ENCODE measurements around the gene BAG3.
A peak's percentile ranks its signal among the peaks of the same experiment; 100 is the strongest.

BAG3 gene

DNA sequence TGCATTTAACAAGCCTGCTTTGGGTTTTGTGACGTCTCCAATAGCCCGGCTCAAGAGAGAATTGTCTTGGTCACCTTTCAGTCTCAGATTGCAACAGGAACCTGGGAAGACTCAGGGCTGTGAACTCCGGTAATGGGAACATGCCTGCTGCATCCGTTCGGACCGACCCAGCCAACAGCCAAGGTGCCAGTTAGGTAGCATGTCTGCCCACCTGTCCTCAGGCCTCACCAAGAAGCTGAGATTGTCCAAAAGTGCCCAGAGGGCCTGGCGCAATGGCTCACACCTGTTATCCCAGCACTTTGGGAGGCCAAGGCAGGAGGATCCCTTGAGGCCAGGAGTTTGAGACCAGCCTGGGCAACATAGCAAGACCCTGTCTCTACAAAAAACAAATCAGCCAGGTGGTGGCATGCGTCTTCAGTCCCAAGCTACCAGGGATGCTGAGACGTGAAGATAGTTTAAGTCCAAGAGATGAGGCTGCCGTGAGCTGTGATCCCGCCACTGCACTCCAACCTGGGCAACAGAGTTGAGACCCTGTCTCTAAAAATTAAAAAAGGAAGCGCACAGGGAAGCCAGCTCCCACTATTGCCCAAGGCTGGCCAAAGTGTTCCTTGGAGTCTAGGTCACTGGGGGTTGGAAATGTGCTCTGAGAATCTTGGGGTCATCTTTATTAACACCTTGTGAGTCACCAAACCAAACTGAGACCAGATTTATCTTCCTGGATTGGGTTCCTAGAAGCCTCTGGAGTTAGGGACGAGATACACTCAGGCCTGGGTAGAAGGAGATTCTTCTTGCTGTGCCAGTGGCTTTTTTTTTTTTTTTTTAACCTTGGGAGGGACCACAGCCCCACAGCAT, 26.9 kb downstream of the BAG3 start:
- no peaks in the 10 kb centered on the region for H3K27me3 ChIP-seq (ENCODE audit: control insufficient read depth, insufficient read depth, low read length)
- no peaks in the 10 kb centered on the region for H3K9me3 ChIP-seq (ENCODE audit: control insufficient read depth, insufficient read depth, low read length)
- H3K4me1 ChIP-seq (ENCODE audit: control insufficient read depth, insufficient read depth, low read length) = 0 out of 2 replicates have a peak, but pooled peaks cover 1% of the 10 kb centered on the region
- WGBS (ENCODE audit: insufficient coverage, insufficient read length) = no CpG with 5 or more reads among the region's 13 CpGs
- no peak overlapping the region for H3K4me3 ChIP-seq (ENCODE audit: low read length)
- H3K36me3 ChIP-seq (ENCODE audit: control insufficient read depth, insufficient read depth, low read length) = no peaks in the 10 kb centered on the region
- no peak overlapping the region for H3K27ac ChIP-seq (ENCODE audit: low read length)
- DNase-seq (ENCODE audit: low read depth, low spot score) = no peak

- Histone ChIP-seq H3K4me3 (ENCODE audit: low read length) (no peak overlapping the region), H3K9me3 (ENCODE audit: control insufficient read depth, insufficient read depth, low read length) (no peaks in the 10 kb centered on the region), H3K4me1 (ENCODE audit: control insufficient read depth, insufficient read depth, low read length) (no peaks in the 10 kb centered on the region), H3K27me3 (ENCODE audit: control insufficient read depth, insufficient read depth, low read length) (no peaks in the 10 kb centered on the region), H3K27ac (ENCODE audit: low read length) (no peak overlapping the region), H3K36me3 (ENCODE audit: control insufficient read depth, insufficient read depth, low read length) (no peaks in the 10 kb centered on the region)
- DNase-seq (ENCODE audit: low read depth, low spot score) = no peak
- no CpG with 5 or more reads among the region's 7 CpGs for WGBS (ENCODE audit: insufficient coverage, insufficient read length)
These were observed 28.3 kb downstream of the BAG3 start for GRCh38 chr10:119679480-119679829.

DNA sequence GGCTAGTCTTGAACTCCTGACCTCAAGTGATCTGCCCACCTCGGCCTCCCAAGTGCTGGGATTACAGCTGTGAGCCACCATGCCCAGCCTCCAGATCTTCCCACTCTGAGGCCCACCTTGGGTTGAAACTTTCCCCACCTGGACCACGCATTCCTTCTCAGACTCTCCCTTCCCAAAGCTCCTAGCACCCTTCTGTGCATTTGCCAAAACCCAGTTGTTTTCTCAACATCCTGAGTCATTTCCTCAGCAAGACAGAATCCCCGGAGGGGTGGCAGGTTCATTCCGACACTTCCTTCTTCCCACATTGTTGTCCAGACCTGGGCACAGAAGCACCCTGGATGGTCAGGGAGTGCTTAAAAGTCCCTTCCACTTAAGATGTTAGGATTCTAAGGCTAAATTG, 28.9 kb downstream of the BAG3 start:
- no peak overlapping the region for H3K27ac ChIP-seq (ENCODE audit: low read length)
- WGBS (ENCODE audit: insufficient coverage, insufficient read length) = no CpG with 5 or more reads among the region's 4 CpGs
- DNase-seq (ENCODE audit: low read depth, low spot score) = no peak
- H3K27me3 ChIP-seq (ENCODE audit: control insufficient read depth, insufficient read depth, low read length) = no peaks in the 10 kb centered on the region
- H3K4me3 ChIP-seq (ENCODE audit: low read length) = no peak overlapping the region
- H3K36me3 ChIP-seq (ENCODE audit: control insufficient read depth, insufficient read depth, low read length) = no peaks in the 10 kb centered on the region
- no peaks in the 10 kb centered on the region for H3K4me1 ChIP-seq (ENCODE audit: control insufficient read depth, insufficient read depth, low read length)
- no peaks in the 10 kb centered on the region for H3K9me3 ChIP-seq (ENCODE audit: control insufficient read depth, insufficient read depth, low read length)

DNA sequence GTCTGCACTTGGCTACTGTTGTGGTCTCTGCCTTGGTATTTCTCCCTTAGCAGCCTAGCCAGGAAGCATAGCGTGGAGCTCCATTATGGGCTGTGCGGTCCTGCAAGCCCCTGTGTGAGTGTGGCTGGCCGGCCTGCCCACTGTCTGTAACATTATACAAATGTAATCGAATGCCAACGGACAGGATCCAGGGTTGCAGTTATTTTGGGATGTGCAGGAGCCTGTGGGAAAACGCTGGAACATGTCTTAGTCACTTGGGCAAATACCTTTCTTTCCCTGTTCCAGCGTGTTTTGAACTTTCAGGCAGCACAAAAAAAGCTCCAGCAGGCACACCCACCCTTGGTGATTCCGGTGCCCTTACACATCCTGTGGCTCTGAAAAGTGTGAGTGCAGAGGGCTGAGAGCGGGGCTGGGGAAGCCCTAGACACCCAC, 29.5 kb downstream of the BAG3 start:
- no peak for DNase-seq (ENCODE audit: low read depth, low spot score)
- H3K27ac ChIP-seq (ENCODE audit: low read length) = no peak overlapping the region

DNA sequence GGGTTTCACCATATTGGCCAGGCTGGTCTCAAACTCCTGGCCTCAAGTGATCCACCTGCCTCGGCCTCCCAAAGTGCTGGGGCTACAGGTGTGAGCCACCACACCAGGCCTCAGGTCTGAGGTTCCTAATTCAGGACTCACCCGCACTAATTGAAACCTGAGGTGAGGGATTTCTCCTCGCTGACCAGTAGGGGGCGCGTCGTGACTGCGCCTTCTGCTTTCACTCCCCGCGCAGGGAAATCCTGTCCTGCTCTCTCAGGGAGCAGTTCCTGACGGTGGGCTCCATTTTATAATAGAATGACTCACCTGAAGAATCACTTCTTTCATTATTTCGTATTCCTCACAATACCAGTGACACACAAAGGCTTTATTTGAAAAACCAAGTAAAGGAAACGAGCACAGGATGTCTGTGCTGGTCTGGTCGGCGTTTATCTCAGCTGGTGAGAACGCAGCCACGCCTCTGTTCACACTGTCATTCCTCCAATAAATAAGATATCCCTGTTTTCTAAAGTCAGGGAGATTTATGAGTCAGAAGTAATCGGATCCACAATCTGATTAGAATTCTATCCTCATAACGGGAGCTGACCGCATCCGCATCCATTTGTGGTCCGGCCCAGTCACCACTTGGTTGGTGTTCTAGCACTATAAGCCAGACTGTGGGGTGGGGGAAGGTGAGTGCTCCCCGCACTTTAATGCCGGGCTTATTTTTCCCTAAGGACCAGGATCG, 35.4 kb downstream of the BAG3 start:
- peak overlapping the region; percentile 42; the same call in 1 of the 2 replicates for H3K4me3 ChIP-seq (ENCODE audit: low read length)
- no CpG with 5 or more reads among the region's 24 CpGs for WGBS (ENCODE audit: insufficient coverage, insufficient read length)
- no peaks in the 10 kb centered on the region for H3K27me3 ChIP-seq (ENCODE audit: control insufficient read depth, insufficient read depth, low read length)
- no peak overlapping the region for H3K27ac ChIP-seq (ENCODE audit: low read length)
- H3K36me3 ChIP-seq (ENCODE audit: control insufficient read depth, insufficient read depth, low read length) = no peaks in the 10 kb centered on the region
- peaks cover 4% of the 10 kb centered on the region; the same call in 1 of the 2 replicates for H3K4me1 ChIP-seq (ENCODE audit: control insufficient read depth, insufficient read depth, low read length)
- peak; percentile 85 for DNase-seq (ENCODE audit: low read depth, low spot score)
- H3K9me3 ChIP-seq (ENCODE audit: control insufficient read depth, insufficient read depth, low read length) = no peaks in the 10 kb centered on the region

More for the DNA sequence above, 29.5 kb downstream of the BAG3 start:
- Histone ChIP-seq H3K9me3 (ENCODE audit: control insufficient read depth, insufficient read depth, low read length) (no peaks in the 10 kb centered on the region), H3K36me3 (ENCODE audit: control insufficient read depth, insufficient read depth, low read length) (no peaks in the 10 kb centered on the region), H3K4me3 (ENCODE audit: low read length) (no peak overlapping the region), H3K27me3 (ENCODE audit: control insufficient read depth, insufficient read depth, low read length) (no peaks in the 10 kb centered on the region), H3K4me1 (ENCODE audit: control insufficient read depth, insufficient read depth, low read length) (no peaks in the 10 kb centered on the region)
- no CpG with 5 or more reads among the region's 9 CpGs for WGBS (ENCODE audit: insufficient coverage, insufficient read length)

GRCh38 chr10:119687192-119688032, 36.2 kb downstream of the BAG3 start:
- DNase-seq (ENCODE audit: low read depth, low spot score) = peak; percentile 93
- H3K4me3 ChIP-seq (ENCODE audit: low read length) = peak overlapping the region; percentile 42; the same call in 1 of the 2 replicates
- no peaks in the 10 kb centered on the region for H3K27me3 ChIP-seq (ENCODE audit: control insufficient read depth, insufficient read depth, low read length)
- H3K27ac ChIP-seq (ENCODE audit: low read length) = peak overlapping the region; percentile 29
- peaks cover 4% of the 10 kb centered on the region; the same call in 1 of the 2 replicates for H3K4me1 ChIP-seq (ENCODE audit: control insufficient read depth, insufficient read depth, low read length)
- no peaks in the 10 kb centered on the region for H3K36me3 ChIP-seq (ENCODE audit: control insufficient read depth, insufficient read depth, low read length)
- no CpG with 5 or more reads among the region's 10 CpGs for WGBS (ENCODE audit: insufficient coverage, insufficient read length)
- no peaks in the 10 kb centered on the region for H3K9me3 ChIP-seq (ENCODE audit: control insufficient read depth, insufficient read depth, low read length)

GRCh38 chr10:119688033-119688508, 36.9 kb downstream of the BAG3 start:
- no peaks in the 10 kb centered on the region for H3K9me3 ChIP-seq (ENCODE audit: control insufficient read depth, insufficient read depth, low read length)
- no peaks in the 10 kb centered on the region for H3K27me3 ChIP-seq (ENCODE audit: control insufficient read depth, insufficient read depth, low read length)
- H3K27ac ChIP-seq (ENCODE audit: low read length) = peak overlapping the region; percentile 29
- WGBS (ENCODE audit: insufficient coverage, insufficient read length) = no CpG with 5 or more reads among the region's 4 CpGs
- no peak overlapping the region for H3K4me3 ChIP-seq (ENCODE audit: low read length)
- DNase-seq (ENCODE audit: low read depth, low spot score) = no peak
- H3K36me3 ChIP-seq (ENCODE audit: control insufficient read depth, insufficient read depth, low read length) = no peaks in the 10 kb centered on the region
- peaks cover 4% of the 10 kb centered on the region; the same call in 1 of the 2 replicates for H3K4me1 ChIP-seq (ENCODE audit: control insufficient read depth, insufficient read depth, low read length)

DNA sequence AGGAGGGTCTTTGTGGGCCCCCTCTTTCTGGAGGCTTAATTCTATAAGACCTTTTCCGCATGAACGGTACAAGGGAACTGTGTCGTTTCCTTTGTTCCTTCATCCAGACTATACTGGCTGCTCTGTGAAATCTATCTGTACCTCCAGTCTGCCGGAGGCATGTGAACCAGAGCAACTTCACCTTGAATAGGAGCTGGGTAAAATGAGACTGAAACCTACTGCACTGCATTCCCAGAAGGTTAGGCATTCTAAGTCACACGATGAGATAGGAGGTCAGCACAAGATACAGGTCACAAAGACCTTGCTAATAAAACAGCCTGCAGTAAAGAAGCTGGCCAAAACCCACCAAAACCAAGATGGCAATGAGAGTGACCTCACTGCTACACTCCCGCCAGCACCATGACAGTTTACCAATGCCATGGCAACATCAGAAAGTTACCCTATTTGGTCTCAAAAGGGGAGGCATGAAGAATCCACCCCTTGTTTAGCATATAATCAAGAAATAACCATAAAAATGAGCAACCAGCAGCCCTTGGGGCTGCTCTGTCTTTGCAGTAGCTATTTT, 37.9 kb downstream of the BAG3 start:
- H3K9me3 ChIP-seq (ENCODE audit: control insufficient read depth, insufficient read depth, low read length) = no peaks in the 10 kb centered on the region
- DNase-seq (ENCODE audit: low read depth, low spot score) = no peak
- WGBS (ENCODE audit: insufficient coverage, insufficient read length) = no CpG with 5 or more reads among the region's 6 CpGs
- no peak overlapping the region for H3K4me3 ChIP-seq (ENCODE audit: low read length)
- H3K27me3 ChIP-seq (ENCODE audit: control insufficient read depth, insufficient read depth, low read length) = no peaks in the 10 kb centered on the region
- no peak overlapping the region for H3K27ac ChIP-seq (ENCODE audit: low read length)
- H3K4me1 ChIP-seq (ENCODE audit: control insufficient read depth, insufficient read depth, low read length) = peaks cover 4% of the 10 kb centered on the region; the same call in 1 of the 2 replicates
- no peaks in the 10 kb centered on the region for H3K36me3 ChIP-seq (ENCODE audit: control insufficient read depth, insufficient read depth, low read length)

GRCh38 chr10:119691726-119692125, 40.5 kb downstream of the BAG3 start:
- no peak overlapping the region for H3K27ac ChIP-seq (ENCODE audit: low read length)
- no CpG with 5 or more reads among the region's 3 CpGs for WGBS (ENCODE audit: insufficient coverage, insufficient read length)
- DNase-seq (ENCODE audit: low read depth, low spot score) = no peak

More at GRCh38 chr10:119691726-119692125, 40.5 kb downstream of the BAG3 start:
- H3K9me3 ChIP-seq (ENCODE audit: control insufficient read depth, insufficient read depth, low read length) = 0 out of 2 replicates have a peak, but pooled peaks cover 1% of the 10 kb centered on the region
- H3K4me1 ChIP-seq (ENCODE audit: control insufficient read depth, insufficient read depth, low read length) = peaks cover 4% of the 10 kb centered on the region; the same call in 1 of the 2 replicates
- H3K4me3 ChIP-seq (ENCODE audit: low read length) = no peak overlapping the region
- no peaks in the 10 kb centered on the region for H3K27me3 ChIP-seq (ENCODE audit: control insufficient read depth, insufficient read depth, low read length)
- H3K36me3 ChIP-seq (ENCODE audit: control insufficient read depth, insufficient read depth, low read length) = no peaks in the 10 kb centered on the region
